Measurements from ENCODE around the gene GRIK5. TPM values are rescaled to one million over a fixed set of nuclear protein-coding genes. Genes with fewer than 3 reads are reported as not detected.

The GRIK5 gene
- total RNA-seq, 1 experiment from 2014 or later = 43.1 TPM

DNA sequence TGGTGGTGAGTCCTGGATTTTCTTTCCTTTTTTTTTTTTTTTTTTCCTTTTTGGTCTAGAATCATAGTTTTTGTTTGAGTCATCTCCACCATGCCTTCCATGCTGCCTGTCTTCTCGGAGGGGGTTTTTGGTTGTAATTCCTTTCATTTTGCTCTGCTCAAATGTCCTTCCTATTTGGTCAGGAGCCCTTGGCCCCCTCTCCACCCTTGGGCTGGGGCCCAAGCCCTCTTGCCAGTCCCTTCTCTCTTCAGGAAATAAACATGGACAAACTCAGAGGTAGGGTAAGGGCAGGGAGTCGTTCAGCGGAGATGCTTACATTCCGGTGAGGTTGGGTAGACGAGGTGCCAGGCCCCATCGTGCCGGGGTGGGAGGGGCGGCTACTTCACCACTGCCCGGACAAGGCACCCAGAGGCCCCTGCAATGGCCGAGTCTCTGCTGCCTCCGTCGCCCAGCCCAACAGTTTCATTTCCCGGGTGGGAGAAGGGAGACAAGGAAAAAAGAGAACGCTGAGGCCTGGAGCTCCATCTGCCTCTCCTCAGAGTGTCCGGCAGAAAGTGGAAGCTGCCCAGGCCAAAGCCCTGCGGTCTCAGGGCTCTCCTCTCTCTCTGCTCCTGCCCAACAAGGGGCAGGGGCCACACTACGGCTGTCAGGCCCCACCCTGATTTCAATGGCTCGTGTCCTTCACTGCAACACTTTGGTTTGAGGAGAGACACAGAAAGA is 18.6 kb upstream of the GRIK5 start:
- no peak overlapping the region for H3K9ac ChIP-seq (ENCODE audit: extremely low read depth, insufficient read length, low read length)
- H3K79me2 ChIP-seq (ENCODE audit: insufficient read depth, low read length) = no peaks in the 10 kb centered on the region
- no peak overlapping the region for H3K18ac ChIP-seq (ENCODE audit: insufficient read length, low read depth, low read length)
- no peaks in the 10 kb centered on the region for H3K4me1 ChIP-seq (ENCODE audit: insufficient read depth, low read length)
- no peak overlapping the region for H2BK15ac ChIP-seq (ENCODE audit: low read depth, low read length)
- H3K27me3 ChIP-seq (ENCODE audit: insufficient read depth, low read length) = no peaks in the 10 kb centered on the region
- H3K36me3 Mint-ChIP-seq (ENCODE audit: insufficient read depth in 1 of 3, low read depth in 3 of 3) = no peaks in the 10 kb centered on the region; a peak in 1 of 7 replicates
- H3K27ac Mint-ChIP-seq = peak overlapping the region in 1 of 3 experiments; percentile 69; a peak in 2 of 7 replicates
- no peak overlapping the region; a peak in 1 of 5 replicates for H3K4me3 Mint-ChIP-seq
- H4K5ac ChIP-seq (ENCODE audit: insufficient read length, low read depth, low read length) = no peak overlapping the region
- no peaks in the 10 kb centered on the region for H3K9me3 Mint-ChIP-seq
- no peak overlapping the region for H3K4ac ChIP-seq (ENCODE audit: low read depth, low read length)
- H3K27me3 Mint-ChIP-seq (ENCODE audit: low read depth) = peaks cover 3% of the 10 kb centered on the region
- H2BK12ac ChIP-seq (ENCODE audit: insufficient read length, low read depth, low read length) = no peak overlapping the region
- H3K23me2 ChIP-seq (ENCODE audit: insufficient read length, low read depth, low read length, poor library complexity, severe bottlenecking) = no peaks in the 10 kb centered on the region
- H3K14ac ChIP-seq (ENCODE audit: insufficient read depth, low read length) = no peak overlapping the region
- H3K27ac ChIP-seq (ENCODE audit: insufficient read length, low read depth, low read length) = no peak overlapping the region
- no peak for DNase-seq
- H3K4me2 ChIP-seq (ENCODE audit: insufficient read depth, insufficient read length, low read length) = no peak overlapping the region
- no peaks in the 10 kb centered on the region for H4K20me1 ChIP-seq (ENCODE audit: control insufficient read depth, insufficient read depth, insufficient read length)
- H3T11ph ChIP-seq (ENCODE audit: low read length) = no peak overlapping the region
- no peak overlapping the region for H2AK5ac ChIP-seq (ENCODE audit: insufficient read length, low read length)
- no peak overlapping the region for H2BK5ac ChIP-seq (ENCODE audit: insufficient read length, low read length)
- WGBS (ENCODE audit: extremely low coverage, insufficient read length, low lambda C conversion rate) = no CpG with 5 or more reads among the region's 18 CpGs
- no peak overlapping the region for H3K56ac ChIP-seq (ENCODE audit: insufficient read length, low read depth, low read length)
- H4K8ac ChIP-seq (replicated peaks; ENCODE audit: insufficient read length, low read depth, low read length) = no peak overlapping the region
- no peaks in the 10 kb centered on the region for H3K79me1 ChIP-seq (ENCODE audit: insufficient read depth, low read depth, low read length, poor library complexity, severe bottlenecking)
- no peak overlapping the region for H2BK20ac ChIP-seq (ENCODE audit: low read depth, low read length, poor library complexity, severe bottlenecking)
- H2BK120ac ChIP-seq (ENCODE audit: low read depth, low read length, poor library complexity, severe bottlenecking) = no peak overlapping the region
- no peak for TF ChIP-seq CTCF (conservative IDR thresholded peaks at IDR 0.05)
- no peak overlapping the region for H3K23ac ChIP-seq (ENCODE audit: insufficient read length, low read depth, low read length)
- no peaks in the 10 kb centered on the region for H3K9me3 ChIP-seq (ENCODE audit: control insufficient read depth, low read depth, low read length)
- no peak overlapping the region for H4K91ac ChIP-seq (ENCODE audit: insufficient read length, low read depth, low read length)
- peaks cover 16 to 44% of the 10 kb centered on the region in 2 experiments for H3K4me1 Mint-ChIP-seq
- H2AFZ ChIP-seq (ENCODE audit: low read length) = no peak overlapping the region

All from H9 (cell line).